CMK (cell line): ENCODE results near the gene PACSIN2.

Source experiments
- DNase-seq: peaks from one replicate; pipeline ENCODE4 v3.0.0-alpha.2; 2010; ENCODE audit warnings: low read depth

PACSIN2 gene

DNA sequence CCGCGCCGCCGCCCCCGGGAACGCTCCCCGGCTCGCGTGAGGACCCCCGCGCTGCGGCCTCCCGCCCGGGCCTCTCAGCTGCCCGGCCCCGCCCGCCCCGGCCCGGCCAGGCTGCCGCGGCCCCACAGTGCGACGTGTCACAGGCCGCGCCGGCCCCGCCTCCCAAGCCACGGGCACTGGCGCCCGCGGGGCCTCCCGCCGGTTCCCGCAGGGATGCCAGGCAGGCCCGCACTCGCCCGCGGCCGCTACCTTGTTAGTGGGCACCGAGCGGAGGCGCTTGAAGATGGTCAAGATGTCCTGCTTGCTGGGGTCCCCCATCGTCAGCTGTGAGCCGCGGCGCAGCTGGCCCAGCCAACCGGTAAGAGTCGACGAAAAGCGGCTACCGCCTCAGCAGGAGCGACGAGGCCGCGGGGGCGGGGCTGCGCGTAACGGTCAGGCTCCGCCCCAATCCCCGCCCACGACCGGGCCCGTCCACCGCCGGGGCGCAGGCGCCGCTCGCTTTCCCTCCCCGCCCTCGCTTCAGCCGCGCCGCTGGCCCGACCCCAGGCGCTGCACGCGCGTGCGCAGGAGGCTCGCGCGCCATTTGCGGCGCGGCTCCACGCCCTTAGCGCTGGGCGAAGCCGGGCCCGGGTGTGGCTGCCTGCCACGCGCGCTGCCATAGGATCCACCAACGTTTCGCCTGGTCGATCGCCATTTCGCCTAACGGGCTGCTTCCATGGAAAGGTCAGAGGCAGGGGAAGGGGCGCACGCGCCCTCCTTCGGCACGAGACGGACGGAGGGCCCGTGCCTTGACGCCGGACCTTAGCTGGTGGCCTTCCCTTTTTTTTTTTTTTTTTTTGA is 157.9 kb downstream of the PACSIN2 start, which contains the start of gene ARFGAP3:
Gene ARFGAP3, minus strand, starts transcription at position 409 of the 840 bp plus-strand sequence. Its CDS starts 91 bp downstream, at position 318.
- DNase-seq, result peak; percentile 80

DNA sequence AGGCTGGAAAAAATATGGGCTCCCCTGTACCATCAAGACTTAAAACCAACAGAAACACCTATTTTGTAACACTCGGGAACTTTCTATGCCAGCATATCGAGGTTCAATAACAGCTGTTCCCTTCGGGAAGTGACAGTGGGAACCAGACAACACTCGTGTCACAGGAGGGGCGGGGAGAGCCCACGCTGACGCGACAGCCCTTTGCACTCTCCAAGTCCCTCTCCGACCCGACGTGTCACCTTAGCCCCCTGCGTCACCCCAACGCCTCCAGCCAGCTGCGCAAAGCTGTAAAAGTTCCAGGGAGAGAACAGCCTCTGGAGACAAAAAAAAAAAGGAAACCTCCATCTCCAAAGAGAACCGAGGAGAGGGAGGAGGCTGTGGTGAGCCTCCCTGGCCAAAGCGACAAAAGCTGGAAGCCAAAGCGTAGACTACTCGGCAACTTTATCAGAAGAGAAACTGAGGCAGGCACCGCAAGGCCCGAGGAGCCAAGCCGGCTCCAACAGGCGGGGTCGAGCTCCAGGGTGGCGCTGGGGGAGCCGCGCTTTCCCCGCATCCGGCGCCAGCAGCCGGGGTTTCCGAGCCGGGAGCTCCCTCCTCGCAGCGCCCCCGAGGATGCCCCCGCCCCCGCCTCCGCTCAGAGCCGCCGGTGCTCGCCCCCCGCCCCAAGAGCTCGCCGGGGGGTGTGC is 158.6 kb downstream of the PACSIN2 start:
- DNase-seq, result peak; percentile 17

DNA sequence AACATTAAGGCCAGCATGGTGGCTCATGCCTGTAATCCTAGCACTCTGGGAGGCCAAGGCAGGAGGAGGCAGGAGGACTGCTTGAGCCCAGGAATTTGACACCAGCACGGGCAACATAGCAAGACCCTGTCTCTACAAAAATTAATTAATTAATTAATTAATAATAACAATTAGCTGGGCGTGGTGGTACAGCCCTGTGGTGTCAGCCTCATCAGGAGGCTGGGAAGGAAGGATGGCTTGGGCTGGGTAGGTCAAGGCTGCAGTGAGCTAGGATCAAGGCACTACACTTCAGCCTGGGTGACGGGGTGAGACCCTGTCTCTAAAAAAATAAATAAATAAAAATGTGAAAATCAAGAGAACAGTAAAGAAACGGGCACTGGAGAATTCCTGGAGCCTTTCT is 159.2 kb downstream of the PACSIN2 start:
- no peak for DNase-seq

DNA sequence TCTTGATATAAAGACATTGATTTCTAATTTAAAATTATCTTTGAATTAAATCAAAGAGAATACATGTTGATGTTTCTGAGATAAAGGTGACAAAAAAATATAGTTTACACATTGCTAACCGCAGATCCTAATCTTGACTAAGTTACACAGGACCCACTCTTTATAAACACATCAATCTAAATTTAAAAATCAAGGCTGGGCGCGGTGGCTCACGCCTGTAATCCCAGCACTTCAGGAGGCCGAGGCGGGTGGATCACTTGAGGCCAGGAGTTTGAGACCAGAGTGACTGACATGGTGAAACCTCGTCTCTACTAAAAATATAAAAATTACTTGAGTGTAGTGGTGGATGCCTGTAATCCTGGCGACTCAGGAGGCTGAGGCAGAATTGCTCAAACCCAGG is 159.7 kb downstream of the PACSIN2 start:
- no peak for DNase-seq

DNA sequence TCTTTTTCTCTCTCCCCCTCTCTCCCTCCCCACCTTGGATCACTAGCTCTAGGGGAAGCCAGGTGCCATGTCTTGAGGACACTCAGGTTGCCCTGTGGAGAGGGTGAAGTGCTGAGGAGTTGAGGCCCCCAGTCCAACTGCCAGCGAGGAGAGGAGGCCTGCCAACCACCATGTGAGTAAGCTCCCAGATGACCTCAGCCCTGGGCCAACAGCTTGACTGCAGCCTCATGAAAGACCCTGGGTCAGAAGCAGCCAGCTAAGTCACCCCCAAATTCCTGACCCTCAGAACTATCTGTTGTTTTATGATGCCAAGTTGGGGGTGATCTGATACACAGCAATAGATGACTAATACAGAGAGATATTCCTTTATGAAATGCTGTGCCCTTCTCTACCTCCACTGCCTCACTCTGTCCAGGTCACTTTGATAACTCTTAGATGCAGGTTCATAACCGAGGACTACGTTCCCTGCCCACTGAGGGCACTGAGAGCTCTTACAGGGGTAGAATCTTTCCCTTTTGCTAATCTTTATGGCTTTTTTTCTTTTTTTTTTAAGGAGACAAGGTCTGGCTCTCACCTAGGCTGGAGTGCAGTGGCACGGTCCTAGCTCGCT is 165.9 kb downstream of the PACSIN2 start:
- no peak for DNase-seq

DNA sequence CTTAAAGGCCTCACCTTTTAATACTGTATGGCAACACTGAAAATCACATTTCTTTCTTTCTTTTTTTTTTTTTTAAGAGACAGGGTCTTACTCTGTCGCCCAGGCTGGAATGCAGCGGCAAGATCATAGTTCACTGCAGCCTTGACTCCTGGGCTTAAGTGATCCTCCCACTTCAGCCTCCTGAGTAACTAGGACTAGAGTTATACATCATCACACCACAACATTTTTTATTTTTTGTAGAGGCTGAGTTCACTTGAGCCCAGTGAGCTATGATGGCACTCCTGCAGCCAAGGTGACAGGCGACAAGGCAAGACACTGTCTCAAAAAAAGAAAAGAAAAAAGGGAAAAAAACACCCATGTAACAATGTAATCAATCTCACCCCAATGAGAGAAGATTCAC is 167.8 kb downstream of the PACSIN2 start:
- no peak for DNase-seq

DNA sequence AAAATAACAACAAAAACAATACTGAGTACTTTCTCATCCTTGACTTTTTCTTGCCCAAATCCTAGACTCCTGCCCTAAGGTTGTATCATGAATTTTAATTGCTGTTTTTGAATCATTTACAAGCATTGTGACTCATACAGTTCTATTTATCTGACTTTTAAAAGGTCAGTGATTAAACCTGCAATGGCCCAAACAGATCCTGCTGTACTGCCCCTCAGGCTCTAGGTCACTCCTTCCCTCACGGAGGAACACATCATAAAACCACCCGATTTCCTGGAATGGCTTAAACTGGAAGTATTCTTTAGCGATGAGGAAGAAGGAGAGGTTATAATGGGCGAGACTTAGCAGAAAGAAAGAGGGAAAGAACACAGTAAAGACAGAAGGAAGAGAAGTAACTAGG is 170.2 kb downstream of the PACSIN2 start:
- no peak for DNase-seq

DNA sequence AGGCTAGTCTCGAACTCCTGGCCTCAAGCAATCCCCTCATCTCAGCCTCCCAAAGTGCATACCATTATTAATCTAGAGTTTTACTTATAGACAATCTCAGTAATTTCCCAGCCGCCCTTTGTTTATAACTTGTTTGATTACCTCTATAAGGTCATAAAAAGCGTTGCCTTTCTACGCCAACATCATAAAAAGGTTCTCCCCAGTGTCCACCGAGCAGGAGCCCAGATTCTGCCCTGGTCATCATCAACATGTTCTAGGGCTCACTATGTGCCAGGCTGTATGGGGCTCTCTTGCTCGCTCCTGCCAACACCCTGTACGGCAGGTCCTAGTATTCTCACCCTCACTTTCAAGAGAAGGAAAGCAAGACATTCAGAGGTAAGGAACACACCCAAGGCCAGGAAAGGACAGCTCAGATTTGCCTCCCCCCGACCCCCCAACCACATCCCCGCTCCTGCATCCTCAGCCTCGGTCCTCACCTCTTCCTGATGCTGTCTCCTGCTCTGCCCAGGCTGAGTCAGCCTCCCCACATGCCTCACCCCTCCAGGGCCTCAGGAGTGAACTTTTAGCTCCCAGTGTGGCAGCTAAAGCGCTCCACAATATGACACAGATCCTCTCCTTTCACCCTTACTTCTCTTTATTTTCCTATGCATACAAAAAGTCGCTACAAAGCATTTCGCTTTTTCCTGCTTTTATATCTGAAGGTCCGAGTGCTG is 172.1 kb downstream of the PACSIN2 start:
- no peak for DNase-seq

DNA sequence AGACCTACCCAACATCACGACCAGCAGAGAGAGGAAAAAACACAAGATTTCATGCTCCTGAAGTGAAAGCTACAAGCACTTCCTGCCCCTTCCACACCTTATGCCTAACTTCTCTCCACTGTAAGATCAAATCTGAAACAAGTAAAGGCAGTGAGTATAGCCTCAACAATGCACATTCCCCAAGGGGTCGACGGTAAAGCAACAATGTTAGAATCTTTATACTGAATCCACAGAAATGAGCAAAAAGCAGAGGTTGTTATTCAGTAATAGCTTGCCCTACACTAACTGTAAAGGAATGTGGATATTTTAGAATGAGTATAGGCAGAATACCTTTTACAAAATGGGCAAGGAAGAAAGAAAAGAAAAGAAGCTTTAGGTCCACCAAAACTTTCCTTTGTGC is 173.5 kb downstream of the PACSIN2 start:
- DNase-seq, result no peak

DNA sequence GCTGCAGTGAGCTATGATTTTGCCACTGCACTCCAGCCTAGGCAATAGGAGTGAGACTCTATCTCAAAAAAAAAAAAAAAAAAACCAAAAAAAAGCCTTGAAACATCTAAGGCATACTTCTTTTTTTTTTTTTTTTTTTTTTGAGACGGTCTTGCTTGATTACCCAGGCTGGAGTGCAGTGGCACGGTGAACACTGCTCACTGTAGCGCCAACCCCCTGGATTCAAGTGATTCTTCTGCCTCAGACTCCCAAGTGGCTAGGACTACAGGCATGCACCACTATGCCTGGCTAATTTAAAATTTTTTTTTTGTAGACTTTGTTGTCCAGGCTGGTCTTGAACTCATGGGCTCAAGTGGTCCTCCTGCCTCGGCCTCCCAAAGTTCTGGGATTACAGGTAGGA is 177.4 kb downstream of the PACSIN2 start:
- no peak for DNase-seq

DNA sequence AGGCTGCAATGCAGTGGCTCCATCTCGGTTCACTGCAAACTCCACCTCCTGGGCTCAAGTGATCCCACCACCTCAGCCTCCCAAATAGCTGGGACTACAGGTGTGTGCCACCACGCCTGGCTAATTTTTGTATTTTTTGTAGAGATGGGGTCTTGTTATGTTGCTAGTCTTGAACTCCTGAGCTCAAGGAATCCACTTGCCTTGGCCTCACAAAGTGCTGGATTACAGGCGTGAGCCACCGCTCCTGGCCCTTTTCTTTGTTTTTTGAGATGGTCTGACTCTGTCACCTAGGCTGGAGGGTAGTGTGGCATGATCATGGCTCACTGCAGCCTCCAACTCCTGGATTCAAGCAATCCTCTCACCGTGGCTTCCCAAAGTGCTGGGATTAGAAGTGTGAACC is 178.9 kb downstream of the PACSIN2 start:
- DNase-seq, result no peak

DNA sequence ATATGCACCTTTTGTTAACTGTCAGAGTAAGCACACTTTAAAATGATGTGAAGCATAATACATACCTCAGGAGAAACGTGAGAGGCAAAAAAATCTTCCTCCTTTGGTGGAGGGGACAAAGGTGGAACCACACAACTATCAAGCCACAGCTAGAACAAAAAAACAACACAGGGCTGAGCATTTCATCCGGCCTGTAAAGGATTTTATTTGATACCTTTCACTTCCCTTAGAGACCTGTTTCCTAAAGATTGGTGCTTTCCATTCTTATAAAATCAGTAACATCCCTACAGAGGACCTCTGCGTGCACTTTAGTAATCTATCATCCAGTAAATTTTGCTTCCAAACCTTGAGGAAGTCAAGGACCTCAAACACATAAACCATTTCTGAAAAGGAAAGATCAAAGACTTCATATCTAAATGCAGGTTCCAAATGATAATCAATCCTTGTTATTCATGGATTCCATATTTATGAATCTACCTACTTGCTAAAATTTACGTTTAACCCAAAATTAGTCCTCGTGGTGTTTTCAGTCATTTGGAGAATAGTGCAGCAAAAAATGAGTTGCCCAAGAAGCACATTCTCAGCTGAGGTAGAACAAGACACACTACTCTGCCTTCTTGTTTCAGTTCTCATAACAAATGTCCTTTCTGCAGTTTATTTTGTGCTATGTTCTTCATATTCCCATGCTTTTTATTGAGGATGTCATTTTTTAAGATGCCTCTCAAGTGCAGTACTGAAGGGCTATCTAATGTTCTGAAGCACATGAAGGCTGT is 180.6 kb downstream of the PACSIN2 start:
- DNase-seq, result no peak

DNA sequence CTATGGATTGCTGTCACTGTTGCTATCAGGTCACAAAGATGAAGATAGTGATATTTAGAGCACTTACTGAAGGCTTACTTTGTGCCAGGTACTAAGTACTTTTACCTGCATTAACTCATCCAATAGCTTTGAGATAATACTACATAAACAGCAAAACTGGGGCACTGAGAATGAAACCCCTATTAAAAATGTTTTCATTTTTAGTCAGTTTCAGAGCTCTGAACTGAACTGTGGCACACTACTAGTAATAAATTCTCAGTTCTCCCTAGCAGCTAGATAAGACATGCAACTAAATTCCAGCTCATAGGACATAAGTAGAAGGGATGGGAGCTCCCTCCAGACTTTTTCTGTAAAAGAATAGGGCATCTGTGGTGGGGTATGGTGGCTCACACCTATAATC is 181.8 kb downstream of the PACSIN2 start:
- no peak for DNase-seq

DNA sequence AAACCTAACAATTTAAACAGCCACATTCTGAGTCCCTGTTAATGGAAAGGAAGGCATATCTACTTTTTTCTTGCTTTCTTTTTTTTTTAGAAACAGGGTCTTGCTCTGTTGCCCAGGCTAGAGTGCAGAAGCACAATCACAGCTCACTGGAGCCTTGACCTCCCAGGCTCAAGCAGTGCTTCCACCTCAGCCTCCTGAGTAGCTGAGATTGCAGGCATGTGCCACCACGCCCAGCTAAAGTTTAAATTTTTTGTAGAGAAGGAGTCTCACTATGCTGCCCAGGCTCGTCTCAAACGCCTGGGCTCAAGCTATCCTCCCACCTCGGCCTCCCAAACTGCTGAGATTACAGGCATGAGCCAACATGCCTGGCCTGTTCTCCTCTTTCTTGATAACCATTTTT is 183.2 kb downstream of the PACSIN2 start:
- no peak for DNase-seq

DNA sequence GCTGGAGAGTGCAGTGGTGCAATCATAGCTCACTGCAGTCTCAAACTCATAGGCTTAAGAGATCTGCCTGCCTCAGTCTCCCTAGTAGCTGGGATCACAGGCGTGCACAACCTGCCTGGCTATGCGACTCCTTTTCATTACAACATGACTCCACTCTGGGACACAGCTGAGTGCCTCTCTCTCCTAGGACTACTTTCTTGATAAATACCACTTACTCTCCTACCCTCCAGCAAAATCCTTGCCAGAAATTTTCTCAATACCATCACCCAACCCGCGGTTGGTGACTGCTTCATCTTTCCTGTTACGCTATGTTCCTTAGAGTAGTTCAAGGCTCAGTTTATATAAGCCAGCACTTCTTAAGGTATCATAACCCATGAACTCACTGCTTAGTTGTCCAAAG is 184.8 kb downstream of the PACSIN2 start:
- DNase-seq, result no peak

DNA sequence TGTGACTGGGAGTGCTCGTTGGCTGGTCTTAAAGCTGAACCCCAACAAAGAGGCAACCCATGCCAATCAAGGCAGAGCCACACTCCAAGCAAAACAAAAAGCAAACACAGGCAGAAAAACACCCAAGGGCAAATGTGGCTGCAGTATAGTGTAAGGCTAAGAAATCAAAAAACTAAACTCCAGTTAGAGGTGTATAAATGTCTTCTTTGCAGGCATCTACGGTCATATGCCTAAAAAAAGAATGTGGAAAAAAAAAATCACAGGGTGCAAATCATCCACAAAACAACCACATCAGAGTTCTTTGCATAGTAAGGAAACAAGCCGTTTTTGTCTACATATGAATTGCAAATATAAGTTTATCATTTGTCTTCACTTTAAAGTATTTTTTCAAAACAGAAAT is 185.6 kb downstream of the PACSIN2 start:
- DNase-seq, result no peak

DNA sequence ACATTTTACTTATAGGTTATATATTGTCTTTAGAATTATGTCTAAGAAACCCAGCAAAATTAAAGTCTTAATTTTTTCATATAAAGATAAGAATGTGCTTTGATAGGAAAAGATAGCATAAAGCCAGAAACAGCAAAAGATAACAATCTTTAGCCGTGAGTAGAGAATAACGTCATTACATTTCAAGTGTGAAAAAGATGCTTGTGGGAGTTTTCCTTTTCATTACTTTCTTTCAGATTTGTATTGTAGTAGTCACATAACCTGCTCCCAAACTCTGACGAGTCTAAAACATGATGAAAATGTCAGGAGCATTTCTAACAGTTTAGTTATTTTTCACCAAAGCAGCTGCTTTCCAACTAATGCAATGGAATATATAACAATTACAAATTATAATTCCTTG is 189.2 kb downstream of the PACSIN2 start:
- no peak for DNase-seq

DNA sequence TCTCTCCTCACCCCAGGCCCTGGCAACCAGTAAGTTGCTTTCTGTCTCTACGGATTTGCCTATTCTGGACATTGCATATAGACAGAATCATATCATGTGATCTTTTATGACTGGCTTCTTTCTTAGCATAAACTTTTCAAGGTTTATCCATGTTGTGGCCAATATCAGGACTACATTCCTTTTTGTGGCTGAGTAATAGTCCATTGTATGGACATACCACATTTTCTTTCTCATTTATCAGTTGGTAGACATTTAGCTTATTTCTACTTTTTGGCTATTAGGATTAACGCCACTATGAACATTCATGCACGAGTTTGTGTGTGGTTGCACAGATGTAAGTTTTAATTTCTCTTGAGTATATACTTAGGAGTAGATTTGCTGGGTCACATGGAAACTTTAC is 193.6 kb downstream of the PACSIN2 start:
- no peak for DNase-seq

DNA sequence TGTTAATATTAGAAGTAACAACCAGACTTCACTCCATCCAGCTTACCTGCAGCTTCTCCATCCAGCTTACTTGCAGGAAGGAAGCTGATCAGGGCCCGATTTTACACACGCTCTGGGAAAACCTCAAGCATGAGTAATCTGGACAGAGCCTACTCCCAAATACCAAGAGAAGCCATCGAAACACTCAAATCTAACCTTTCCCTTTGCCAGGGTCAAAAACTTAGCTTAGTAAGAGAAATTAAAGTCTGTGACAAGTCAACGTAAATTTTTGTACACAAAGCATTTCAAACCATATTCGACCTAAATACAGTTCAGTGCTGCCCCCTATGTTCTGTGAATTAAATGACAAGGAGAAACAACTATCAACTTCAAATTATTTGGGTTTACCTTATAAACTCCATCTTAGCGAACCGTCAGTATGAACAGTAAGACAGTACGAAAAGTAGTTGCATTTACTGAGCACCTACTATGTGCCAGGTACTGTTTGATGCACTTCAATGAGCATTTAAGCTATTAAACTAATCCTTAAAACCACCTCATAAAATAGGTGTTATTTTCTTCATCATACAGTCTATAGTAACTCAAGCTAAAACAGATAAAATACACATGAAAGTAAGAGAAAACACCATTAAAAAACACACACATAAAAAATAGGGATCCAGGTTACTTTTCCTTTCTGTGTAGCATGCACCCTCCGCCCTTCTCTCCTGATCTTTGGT is 194.7 kb downstream of the PACSIN2 start:
- DNase-seq, result no peak
